OCI-LY3 (cell line): Measurements from ENCODE around the gene DENND1A.

Experiments
- H2AFZ ChIP-seq: fragments of 200-600, 300-600 bp; shearing (Covaris generic); 2 replicates; pipeline ENCODE4 v1.6.0; 2014; ENCODE audit warnings: antibody characterized with exemption, low read depth, low read length
- H3K27ac ChIP-seq: fragments of 200-600, 300-600 bp; sonication (generic); 2 replicates; pipeline ENCODE4 v1.5.1; 2014; ENCODE audit warnings: mild to moderate bottlenecking, low read length, moderate library complexity, mixed read lengths
- H3K27me3 ChIP-seq: fragments of 200-600, 300-600 bp; sonication (generic); 2 replicates; pipeline ENCODE4 v1.6.1; 2014; ENCODE audit warnings: low read depth, low read length, mixed read lengths
- H3K36me3 ChIP-seq: fragments of 200-600, 300-600 bp; sonication (generic); replicated peaks from 2 replicates; pipeline ENCODE3; 2014; ENCODE audit warnings: low read depth, low read length, mixed read lengths
- H3K4me1 ChIP-seq: fragments of 300-600, 200-600 bp; sonication (generic); 2 replicates; pipeline ENCODE4 v1.6.1; 2014; ENCODE audit warnings: low read length, mixed read lengths
- H3K4me2 ChIP-seq: fragments of 200-600, 300-600 bp; sonication (generic); 2 replicates; pipeline ENCODE4 v1.6.1; 2014; ENCODE audit warnings: low read length, mixed read lengths
- H3K4me3 ChIP-seq: fragments of 300-600, 200-600 bp; sonication (generic); 2 replicates; pipeline ENCODE4 v1.5.1; 2014; ENCODE audit warnings: antibody characterized with exemption, mild to moderate bottlenecking, low read length, moderate library complexity
- H3K79me2 ChIP-seq: fragments of 300-600, 200-600 bp; shearing (Covaris generic); 2 replicates; pipeline ENCODE4 v1.6.1; 2014; ENCODE audit warnings: mild to moderate bottlenecking, low read length, mixed read lengths
- H3K9ac ChIP-seq: fragments of 300-600, 200-600 bp; shearing (Covaris generic); 2 replicates; pipeline ENCODE4 v1.6.0; 2014; ENCODE audit warnings: mild to moderate bottlenecking, low read length, moderate library complexity
- H3K9me3 ChIP-seq: fragments of 200-600, 300-600 bp; shearing (Covaris generic); 2 replicates; pipeline ENCODE4 v1.6.1; 2014; ENCODE audit warnings: low read length, mixed read lengths; ENCODE audit not compliant: insufficient read depth
- H4K20me1 ChIP-seq: fragments of 200-600, 300-600 bp; sonication (generic); 2 replicates; pipeline ENCODE4 v1.6.1; 2016; ENCODE audit warnings: low read length, mixed read lengths; ENCODE audit not compliant: insufficient read depth
- EZH2phosphoT487 ChIP-seq: fragments of 200-600 bp; shearing (Covaris generic); IDR thresholded peaks from 2 replicates; pipeline ENCODE4 v1.6.1; 2018; ENCODE audit warnings: antibody characterized with exemption, mixed run types, low read depth
- TF ChIP-seq, protein P1 (sequence below): fragments of 200-600, 300-600 bp; sonication (generic); IDR thresholded peaks from 2 replicates; pipeline ENCODE4 v1.5.1; 2014; ENCODE audit warnings: antibody characterized with exemption, low read length, low read depth

Gene DENND1A

DNA sequence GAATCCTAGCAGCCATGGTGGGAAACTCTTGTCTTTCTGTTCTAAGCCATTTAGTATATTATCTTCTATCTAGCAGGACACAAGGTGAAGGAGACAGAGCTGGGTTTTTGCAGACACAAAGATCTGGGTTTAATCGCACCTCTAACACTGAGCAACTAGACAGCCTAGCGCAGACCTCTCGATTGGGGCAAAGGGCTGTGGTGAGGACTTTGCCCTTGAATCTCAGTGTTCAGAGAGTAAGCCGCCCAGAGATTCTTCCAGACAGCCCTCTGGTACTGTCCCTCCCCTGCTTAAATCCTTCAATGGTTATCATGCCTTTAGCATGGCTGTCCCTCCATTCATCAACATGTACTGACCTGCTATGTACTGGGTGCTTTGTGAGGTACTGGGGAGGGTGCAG lies 445.8 kb downstream of the DENND1A start:
- no peak for TF ChIP-seq EZH2phosphoT487
- TF ChIP-seq, protein P1, sequence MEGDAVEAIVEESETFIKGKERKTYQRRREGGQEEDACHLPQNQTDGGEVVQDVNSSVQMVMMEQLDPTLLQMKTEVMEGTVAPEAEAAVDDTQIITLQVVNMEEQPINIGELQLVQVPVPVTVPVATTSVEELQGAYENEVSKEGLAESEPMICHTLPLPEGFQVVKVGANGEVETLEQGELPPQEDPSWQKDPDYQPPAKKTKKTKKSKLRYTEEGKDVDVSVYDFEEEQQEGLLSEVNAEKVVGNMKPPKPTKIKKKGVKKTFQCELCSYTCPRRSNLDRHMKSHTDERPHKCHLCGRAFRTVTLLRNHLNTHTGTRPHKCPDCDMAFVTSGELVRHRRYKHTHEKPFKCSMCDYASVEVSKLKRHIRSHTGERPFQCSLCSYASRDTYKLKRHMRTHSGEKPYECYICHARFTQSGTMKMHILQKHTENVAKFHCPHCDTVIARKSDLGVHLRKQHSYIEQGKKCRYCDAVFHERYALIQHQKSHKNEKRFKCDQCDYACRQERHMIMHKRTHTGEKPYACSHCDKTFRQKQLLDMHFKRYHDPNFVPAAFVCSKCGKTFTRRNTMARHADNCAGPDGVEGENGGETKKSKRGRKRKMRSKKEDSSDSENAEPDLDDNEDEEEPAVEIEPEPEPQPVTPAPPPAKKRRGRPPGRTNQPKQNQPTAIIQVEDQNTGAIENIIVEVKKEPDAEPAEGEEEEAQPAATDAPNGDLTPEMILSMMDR: no peak
- Histone ChIP-seq H3K9ac (no peak overlapping the region), H3K36me3 (peaks cover 3% of the 10 kb centered on the region), H3K27me3 (no peaks in the 10 kb centered on the region), H4K20me1 (peaks cover 6% of the 10 kb centered on the region), H3K4me1 (no peaks in the 10 kb centered on the region), H3K4me2 (no peak overlapping the region), H3K79me2 (no peaks in the 10 kb centered on the region), H3K4me3 (no peak overlapping the region), H3K27ac (no peak overlapping the region), H3K9me3 (no peaks in the 10 kb centered on the region), H2AFZ (no peak overlapping the region)

DNA sequence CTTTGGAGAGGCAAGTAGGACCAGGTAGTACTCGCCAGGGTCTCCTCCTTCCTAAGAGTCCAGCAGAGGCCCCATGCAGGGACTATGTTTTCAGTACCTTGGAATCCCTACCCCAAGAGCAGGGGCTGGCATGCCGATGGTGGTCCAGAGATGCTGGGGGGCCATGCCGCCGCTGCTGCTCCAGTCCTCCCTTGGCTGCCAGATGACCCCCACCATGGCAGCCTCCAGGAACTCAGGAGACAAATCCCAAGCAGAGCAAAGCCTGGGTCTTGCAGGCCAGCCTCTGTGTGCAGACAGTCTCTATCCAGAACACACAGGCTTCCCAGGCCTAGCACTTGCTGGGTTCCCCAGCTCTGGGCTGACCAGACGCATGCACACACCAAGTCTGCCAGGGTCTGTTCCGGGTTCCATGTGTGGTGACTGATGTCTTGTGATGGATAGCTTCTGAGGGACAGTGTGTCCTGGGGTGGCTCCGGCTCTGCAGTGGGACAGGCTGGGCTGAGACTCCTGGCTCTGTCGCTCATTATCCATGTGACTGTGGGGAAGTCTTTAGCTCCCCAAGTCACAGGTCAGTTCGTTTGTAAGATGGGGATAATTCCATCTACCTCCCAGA lies 446.6 kb downstream of the DENND1A start:
- no peaks in the 10 kb centered on the region for H3K27me3 ChIP-seq
- no peak overlapping the region for H3K9ac ChIP-seq
- no peak overlapping the region for H3K4me3 ChIP-seq
- H2AFZ ChIP-seq: no peak overlapping the region
- no peaks in the 10 kb centered on the region for H3K9me3 ChIP-seq
- H3K27ac ChIP-seq: no peak overlapping the region
- H3K4me2 ChIP-seq: no peak overlapping the region
- H3K4me1 ChIP-seq: no peaks in the 10 kb centered on the region
- H3K79me2 ChIP-seq: no peaks in the 10 kb centered on the region
- TF ChIP-seq EZH2phosphoT487: no peak
- TF ChIP-seq, protein P1: no peak
- peaks cover 3% of the 10 kb centered on the region for H3K36me3 ChIP-seq
- H4K20me1 ChIP-seq: peaks cover 6% of the 10 kb centered on the region

DNA sequence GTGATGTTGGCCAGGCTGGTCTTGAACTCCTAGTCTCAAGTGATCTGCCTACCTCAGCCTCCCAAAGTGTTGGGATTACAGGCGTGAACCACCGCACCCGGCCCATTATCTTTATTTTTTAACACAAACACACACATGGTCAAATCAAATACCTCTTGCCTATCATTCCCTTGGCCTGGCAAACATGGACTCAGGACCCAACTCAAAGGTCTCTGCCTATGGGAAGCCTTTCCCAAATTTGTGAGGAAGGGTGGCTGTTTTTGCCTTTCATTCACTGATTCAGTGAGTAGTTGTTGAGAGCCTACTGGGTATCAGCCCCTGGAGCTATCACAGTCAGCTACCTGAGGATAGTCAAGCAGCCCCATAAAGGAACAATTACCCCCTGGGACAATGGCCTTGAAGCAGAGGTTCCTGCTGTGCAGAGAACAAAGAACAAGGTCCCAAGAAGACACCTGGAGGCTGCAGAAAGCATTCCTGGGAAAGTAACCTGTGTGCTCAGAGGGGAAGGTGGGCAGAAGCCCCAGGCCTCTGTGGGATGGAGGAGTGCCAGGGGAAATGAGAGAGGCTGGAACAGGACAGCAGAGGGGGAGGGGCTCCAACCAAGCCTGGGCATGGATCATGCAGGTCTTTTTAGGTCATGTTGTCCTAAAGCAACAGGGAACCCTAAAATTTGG lies 447.5 kb downstream of the DENND1A start:
- Histone ChIP-seq H3K4me2 (no peak overlapping the region), H3K27ac (no peak overlapping the region), H3K79me2 (no peaks in the 10 kb centered on the region), H4K20me1 (peaks cover 6% of the 10 kb centered on the region), H2AFZ (no peak overlapping the region), H3K4me1 (no peaks in the 10 kb centered on the region), H3K9me3 (no peaks in the 10 kb centered on the region), H3K36me3 (peaks cover 3% of the 10 kb centered on the region), H3K9ac (no peak overlapping the region), H3K4me3 (no peak overlapping the region), H3K27me3 (no peaks in the 10 kb centered on the region)
- TF ChIP-seq, protein P1: no peak
- no peak for TF ChIP-seq EZH2phosphoT487

DNA sequence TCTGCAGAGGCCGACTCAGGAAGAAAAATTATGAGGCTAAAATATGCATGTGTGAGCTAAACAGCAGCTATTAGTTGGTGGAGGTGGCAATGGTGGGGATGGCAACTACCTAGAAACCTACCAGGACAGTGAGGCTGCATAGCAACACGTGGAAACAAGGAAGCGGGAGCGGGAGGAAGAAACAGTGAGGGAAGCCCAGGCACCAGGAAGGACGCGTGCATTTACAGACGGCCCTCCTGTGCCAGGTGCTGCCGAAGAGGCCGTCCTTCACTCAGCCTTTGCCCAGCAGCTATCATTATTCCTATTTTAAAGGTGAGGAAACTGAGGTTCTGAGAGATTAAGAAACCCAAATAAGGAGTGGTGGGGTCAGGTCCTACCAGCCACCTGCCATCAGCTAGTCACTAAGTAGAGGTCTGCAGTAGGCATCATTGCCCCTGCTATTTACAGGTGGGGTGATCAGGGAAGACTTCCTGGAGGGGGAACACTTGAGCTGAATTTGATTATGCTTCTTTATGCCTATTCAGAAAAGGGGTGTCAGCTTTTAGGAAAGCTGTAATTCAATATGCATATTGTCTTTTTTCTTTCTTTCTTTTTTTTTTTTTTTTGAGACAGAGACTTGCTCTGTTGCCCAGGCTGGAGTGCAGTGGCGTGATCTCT lies 448.6 kb downstream of the DENND1A start:
- Histone ChIP-seq H3K36me3 (peaks cover 3% of the 10 kb centered on the region), H3K9me3 (no peaks in the 10 kb centered on the region), H3K27me3 (no peaks in the 10 kb centered on the region), H2AFZ (no peak overlapping the region), H4K20me1 (peaks cover 4% of the 10 kb centered on the region), H3K9ac (no peak overlapping the region), H3K4me3 (no peak overlapping the region), H3K4me1 (no peaks in the 10 kb centered on the region), H3K79me2 (no peaks in the 10 kb centered on the region), H3K27ac (no peak overlapping the region), H3K4me2 (no peak overlapping the region)
- no peak for TF ChIP-seq EZH2phosphoT487
- TF ChIP-seq, protein P1: no peak
